ENCODE measurements around the gene DSG1. TPM values are rescaled to one million over a fixed set of nuclear protein-coding genes. Genes with fewer than 3 reads are reported as not detected.

DSG1 gene
- total and polyA plus RNA-seq, 2 of the 13 experiments (the other 11 are each of a cell fraction or from before 2014, with no cell fraction given) = 0.04 TPM; not detected in 1

DNA sequence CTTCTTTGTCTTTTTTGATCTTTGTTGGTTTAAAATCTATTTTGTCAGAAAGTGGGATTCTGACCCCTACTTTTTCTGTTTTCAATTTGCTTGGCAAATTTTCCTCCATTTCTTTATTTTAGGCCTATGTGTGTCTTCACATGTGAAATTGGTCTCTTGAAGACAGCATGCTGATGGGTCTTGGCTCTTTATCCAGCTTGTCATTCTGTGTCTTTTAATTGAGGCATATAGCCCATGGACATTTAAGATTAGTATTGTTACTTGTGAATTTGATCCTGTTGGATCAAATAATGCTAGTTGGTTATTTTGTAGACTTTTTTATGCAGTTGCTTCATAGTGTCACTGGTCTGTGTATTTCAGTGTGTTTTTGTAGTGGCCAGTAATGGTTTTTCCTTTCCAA, 26.3 kb upstream of the DSG1 start:
- ChIA-PET CTCF (ENCODE audit: low intra/inter-chr PET ratio, low total read pairs) (no interaction called here), POLR2A (no interaction called here)
- Histone ChIP-seq H3K79me2 (ENCODE audit: insufficient read depth, low read length) (no peaks in the 10 kb centered on the region), H3K27ac (ENCODE audit: extremely low read length, insufficient read depth, low read length) (no peak overlapping the region), H3K4me2 (ENCODE audit: low read depth, low read length) (no peak overlapping the region), H3K4me1 (ENCODE audit: insufficient read depth, low read length) (no peaks in the 10 kb centered on the region), H3K9me3 (ENCODE audit: low read length) (peaks cover 15% of the 10 kb centered on the region), H4K20me1 (ENCODE audit: insufficient read depth, low read length) (no peaks in the 10 kb centered on the region), H3K36me3 (replicated peaks in 1 of 2; ENCODE audit: control insufficient read depth in 1 of 2, insufficient read depth in 2 of 2, low read length in 2 of 2) (no peaks in the 10 kb centered on the region), H3K4me3 (replicated peaks in 1 of 3; ENCODE audit: insufficient read depth in 1 of 3, low read depth in 2 of 3, low read length in 3 of 3) (no peak overlapping the region), H3K27me3 (ENCODE audit: control insufficient read depth in 1 of 2, insufficient read depth in 2 of 2, low read length in 2 of 2) (no peaks in the 10 kb centered on the region), H2AFZ (ENCODE audit: low read length) (no peak overlapping the region), H3K9ac (ENCODE audit: insufficient read depth, low read depth, low read length) (no peak overlapping the region)
- no peak for ATAC-seq
- no TSS peak for BruUV-seq (replicated peaks)
- intact Hi-C loops (cut with micrococcal nuclease; ENCODE audit: unreplicated experiment) (no loop called here), in situ Hi-C loops (cut with HindIII; ENCODE audit: extremely low pct_ligation_motif_present, low pct_unique_long_range_greater_than_20kb) (no loop called here)
- DNase-seq (ENCODE audit: low spot score) = no peak
- FAIRE-seq = no peak
- TF ChIP-seq, protein P1, sequence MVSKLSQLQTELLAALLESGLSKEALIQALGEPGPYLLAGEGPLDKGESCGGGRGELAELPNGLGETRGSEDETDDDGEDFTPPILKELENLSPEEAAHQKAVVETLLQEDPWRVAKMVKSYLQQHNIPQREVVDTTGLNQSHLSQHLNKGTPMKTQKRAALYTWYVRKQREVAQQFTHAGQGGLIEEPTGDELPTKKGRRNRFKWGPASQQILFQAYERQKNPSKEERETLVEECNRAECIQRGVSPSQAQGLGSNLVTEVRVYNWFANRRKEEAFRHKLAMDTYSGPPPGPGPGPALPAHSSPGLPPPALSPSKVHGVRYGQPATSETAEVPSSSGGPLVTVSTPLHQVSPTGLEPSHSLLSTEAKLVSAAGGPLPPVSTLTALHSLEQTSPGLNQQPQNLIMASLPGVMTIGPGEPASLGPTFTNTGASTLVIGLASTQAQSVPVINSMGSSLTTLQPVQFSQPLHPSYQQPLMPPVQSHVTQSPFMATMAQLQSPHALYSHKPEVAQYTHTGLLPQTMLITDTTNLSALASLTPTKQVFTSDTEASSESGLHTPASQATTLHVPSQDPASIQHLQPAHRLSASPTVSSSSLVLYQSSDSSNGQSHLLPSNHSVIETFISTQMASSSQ (IDR thresholded peaks at IDR 0.05; ENCODE audit: low read depth) = no peak
- TF ChIP-seq, protein P1 (CRISPR knock-in tag; IDR thresholded peaks at IDR 0.05; ENCODE audit: borderline replicate concordance) = no peak
- TF ChIP-seq KDM1A (CRISPR knock-in tag; IDR thresholded peaks at IDR 0.05) = no peak
- no peak for TF ChIP-seq ELF4 (CRISPR knock-in tag; IDR thresholded peaks at IDR 0.05; ENCODE audit: borderline replicate concordance)
- TF ChIP-seq ZNF557 (CRISPR knock-in tag; IDR thresholded peaks at IDR 0.05) = no peak
- no peak for TF ChIP-seq RXRA (CRISPR knock-in tag; IDR thresholded peaks at IDR 0.05)
- TF ChIP-seq GABPA (IDR thresholded peaks at IDR 0.05; ENCODE audit: low read depth, low read length) = no peak
- no peak for TF ChIP-seq GABPA (CRISPR knock-in tag; IDR thresholded peaks at IDR 0.05; ENCODE audit: low read depth)
- TF ChIP-seq ZNF615 (CRISPR knock-in tag; IDR thresholded peaks at IDR 0.05; ENCODE audit: borderline replicate concordance) = no peak
- no peak for TF ChIP-seq REL (CRISPR knock-in tag; conservative IDR thresholded peaks at IDR 0.05)
- no peak for TF ChIP-seq RBM22 (optimal IDR thresholded peaks at IDR 0.05; ENCODE audit: low read length)
- no peak for TF ChIP-seq ASH2L (IDR thresholded peaks at IDR 0.05; ENCODE audit: insufficient read length, low read depth, low read length)
- TF ChIP-seq ZNF543 (CRISPR knock-in tag; IDR thresholded peaks at IDR 0.05) = no peak
- TF ChIP-seq, protein P2, sequence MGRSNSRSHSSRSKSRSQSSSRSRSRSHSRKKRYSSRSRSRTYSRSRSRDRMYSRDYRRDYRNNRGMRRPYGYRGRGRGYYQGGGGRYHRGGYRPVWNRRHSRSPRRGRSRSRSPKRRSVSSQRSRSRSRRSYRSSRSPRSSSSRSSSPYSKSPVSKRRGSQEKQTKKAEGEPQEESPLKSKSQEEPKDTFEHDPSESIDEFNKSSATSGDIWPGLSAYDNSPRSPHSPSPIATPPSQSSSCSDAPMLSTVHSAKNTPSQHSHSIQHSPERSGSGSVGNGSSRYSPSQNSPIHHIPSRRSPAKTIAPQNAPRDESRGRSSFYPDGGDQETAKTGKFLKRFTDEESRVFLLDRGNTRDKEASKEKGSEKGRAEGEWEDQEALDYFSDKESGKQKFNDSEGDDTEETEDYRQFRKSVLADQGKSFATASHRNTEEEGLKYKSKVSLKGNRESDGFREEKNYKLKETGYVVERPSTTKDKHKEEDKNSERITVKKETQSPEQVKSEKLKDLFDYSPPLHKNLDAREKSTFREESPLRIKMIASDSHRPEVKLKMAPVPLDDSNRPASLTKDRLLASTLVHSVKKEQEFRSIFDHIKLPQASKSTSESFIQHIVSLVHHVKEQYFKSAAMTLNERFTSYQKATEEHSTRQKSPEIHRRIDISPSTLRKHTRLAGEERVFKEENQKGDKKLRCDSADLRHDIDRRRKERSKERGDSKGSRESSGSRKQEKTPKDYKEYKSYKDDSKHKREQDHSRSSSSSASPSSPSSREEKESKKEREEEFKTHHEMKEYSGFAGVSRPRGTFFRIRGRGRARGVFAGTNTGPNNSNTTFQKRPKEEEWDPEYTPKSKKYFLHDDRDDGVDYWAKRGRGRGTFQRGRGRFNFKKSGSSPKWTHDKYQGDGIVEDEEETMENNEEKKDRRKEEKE (IDR thresholded peaks at IDR 0.05) = no peak
- TF ChIP-seq ZFY (CRISPR knock-in tag; IDR thresholded peaks at IDR 0.05) = no peak
- no peak for TF ChIP-seq GTF3A (CRISPR knock-in tag; conservative IDR thresholded peaks at IDR 0.05)
- TF ChIP-seq, protein P3, sequence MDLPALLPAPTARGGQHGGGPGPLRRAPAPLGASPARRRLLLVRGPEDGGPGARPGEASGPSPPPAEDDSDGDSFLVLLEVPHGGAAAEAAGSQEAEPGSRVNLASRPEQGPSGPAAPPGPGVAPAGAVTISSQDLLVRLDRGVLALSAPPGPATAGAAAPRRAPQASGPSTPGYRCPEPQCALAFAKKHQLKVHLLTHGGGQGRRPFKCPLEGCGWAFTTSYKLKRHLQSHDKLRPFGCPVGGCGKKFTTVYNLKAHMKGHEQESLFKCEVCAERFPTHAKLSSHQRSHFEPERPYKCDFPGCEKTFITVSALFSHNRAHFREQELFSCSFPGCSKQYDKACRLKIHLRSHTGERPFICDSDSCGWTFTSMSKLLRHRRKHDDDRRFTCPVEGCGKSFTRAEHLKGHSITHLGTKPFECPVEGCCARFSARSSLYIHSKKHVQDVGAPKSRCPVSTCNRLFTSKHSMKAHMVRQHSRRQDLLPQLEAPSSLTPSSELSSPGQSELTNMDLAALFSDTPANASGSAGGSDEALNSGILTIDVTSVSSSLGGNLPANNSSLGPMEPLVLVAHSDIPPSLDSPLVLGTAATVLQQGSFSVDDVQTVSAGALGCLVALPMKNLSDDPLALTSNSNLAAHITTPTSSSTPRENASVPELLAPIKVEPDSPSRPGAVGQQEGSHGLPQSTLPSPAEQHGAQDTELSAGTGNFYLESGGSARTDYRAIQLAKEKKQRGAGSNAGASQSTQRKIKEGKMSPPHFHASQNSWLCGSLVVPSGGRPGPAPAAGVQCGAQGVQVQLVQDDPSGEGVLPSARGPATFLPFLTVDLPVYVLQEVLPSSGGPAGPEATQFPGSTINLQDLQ (CRISPR knock-in tag; IDR thresholded peaks at IDR 0.05) = no peak
- TF ChIP-seq ZBTB1 (CRISPR knock-in tag; IDR thresholded peaks at IDR 0.05; ENCODE audit: borderline replicate concordance) = no peak
